ENCODE data around the gene CFAP43. TPM values are rescaled to one million over a fixed set of nuclear protein-coding genes. Genes with fewer than 3 reads are reported as not detected.

Gene CFAP43
- total and polyA plus RNA-seq, 2 donors (not counting 1 experiment from before 2014, with no cell fraction given) = 0.12 TPM; not detected in 1

DNA sequence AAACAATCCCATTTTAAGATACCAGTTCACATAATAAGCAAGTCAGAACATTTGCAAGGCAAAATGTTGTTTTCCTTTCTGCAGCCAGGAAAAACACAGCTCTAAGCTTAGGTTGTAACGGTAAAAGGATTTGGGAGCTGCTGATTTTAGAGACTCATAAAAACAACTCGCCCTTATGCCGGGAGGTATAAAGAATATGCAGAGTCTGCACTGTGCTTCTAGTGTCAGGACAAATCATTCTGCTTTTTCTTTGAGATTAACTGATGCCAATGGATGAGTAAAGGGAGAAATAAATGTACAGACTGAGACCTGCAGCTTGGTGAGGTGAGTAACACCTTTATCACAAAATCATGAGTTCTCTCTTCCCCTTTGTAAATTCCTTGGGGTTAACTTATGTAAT, 112.2 kb downstream of the CFAP43 start:
- Histone ChIP-seq H3K4me2 (replicated peaks; ENCODE audit: low read depth, low read length, poor library complexity, severe bottlenecking) (no peak overlapping the region), H3K36me3 (replicated peaks in 1 of 2; ENCODE audit: control extremely low read depth in 1 of 2, control insufficient read depth in 1 of 2, extremely low read depth in 1 of 2, insufficient read depth in 2 of 2, low read length in 1 of 2) (no peaks in the 10 kb centered on the region), H3K79me2 (ENCODE audit: control insufficient read depth, insufficient read depth, low read length) (peaks cover 3% of the 10 kb centered on the region), H2AFZ (ENCODE audit: insufficient read depth, low read depth, low read length, poor library complexity, severe bottlenecking) (no peak overlapping the region), H3K4me3 (ENCODE audit: control extremely low read depth in 1 of 5, extremely low read depth in 1 of 5, insufficient read depth in 1 of 5, low read depth in 2 of 5, low read length in 4 of 5) (no peak overlapping the region), H3K4me1 (ENCODE audit: control insufficient read depth in 2 of 2, insufficient read depth in 2 of 2, low read length in 2 of 2) (peaks cover 10 to 13% of the 10 kb centered on the region in 2 donors), H3K9ac (ENCODE audit: low read length) (no peak overlapping the region), H3K9me3 (ENCODE audit: control extremely low read depth in 1 of 3, control insufficient read depth in 2 of 3, insufficient read depth in 1 of 3, low read length in 2 of 3) (no peaks in the 10 kb centered on the region), H3K27ac (ENCODE audit: low read length in 2 of 2) (peak overlapping the region in 1 of 2 donors; percentile 99), H4K20me1 (ENCODE audit: control insufficient read depth, insufficient read depth, low read length, poor library complexity, severe bottlenecking) (no peaks in the 10 kb centered on the region), H3K27me3 (replicated peaks in 1 of 4; ENCODE audit: control extremely low read depth in 1 of 4, control insufficient read depth in 3 of 4, insufficient read depth in 4 of 4, low read length in 3 of 4) (no peaks in the 10 kb centered on the region)
- ATAC-seq (ENCODE audit: low read depth) (no peak), DNase-seq (peak; percentile 20)
- H3K27ac Mint-ChIP-seq = peak overlapping the region; percentile 13
- H3K4me1 Mint-ChIP-seq = peaks cover 19% of the 10 kb centered on the region
- CTCF ChIA-PET = interaction anchor here (3.4 kb wide), 1 partner anchor 152 kb away, joined by 14 read pairs; no protein-coding TSS in a partner anchor
- intact Hi-C loops (cut with micrococcal nuclease) = loop anchor here (5.0 kb wide), 4 partner anchors 217 to 1203 kb away; partner anchors contain the start of genes ATP5MK, CNNM2, ITPRIP and PDCD11
- no peaks in the 10 kb centered on the region for H3K9me3 Mint-ChIP-seq (ENCODE audit: insufficient read depth)
- H3K27me3 Mint-ChIP-seq = no peaks in the 10 kb centered on the region
- WGBS (ENCODE audit: insufficient coverage) = 100% methylated on average over 3 of the region's 3 CpGs
- POLR2A ChIA-PET = no interaction called here
- peak overlapping the region; percentile 14 for H3K4me3 Mint-ChIP-seq
- TF ChIP-seq, protein P1, sequence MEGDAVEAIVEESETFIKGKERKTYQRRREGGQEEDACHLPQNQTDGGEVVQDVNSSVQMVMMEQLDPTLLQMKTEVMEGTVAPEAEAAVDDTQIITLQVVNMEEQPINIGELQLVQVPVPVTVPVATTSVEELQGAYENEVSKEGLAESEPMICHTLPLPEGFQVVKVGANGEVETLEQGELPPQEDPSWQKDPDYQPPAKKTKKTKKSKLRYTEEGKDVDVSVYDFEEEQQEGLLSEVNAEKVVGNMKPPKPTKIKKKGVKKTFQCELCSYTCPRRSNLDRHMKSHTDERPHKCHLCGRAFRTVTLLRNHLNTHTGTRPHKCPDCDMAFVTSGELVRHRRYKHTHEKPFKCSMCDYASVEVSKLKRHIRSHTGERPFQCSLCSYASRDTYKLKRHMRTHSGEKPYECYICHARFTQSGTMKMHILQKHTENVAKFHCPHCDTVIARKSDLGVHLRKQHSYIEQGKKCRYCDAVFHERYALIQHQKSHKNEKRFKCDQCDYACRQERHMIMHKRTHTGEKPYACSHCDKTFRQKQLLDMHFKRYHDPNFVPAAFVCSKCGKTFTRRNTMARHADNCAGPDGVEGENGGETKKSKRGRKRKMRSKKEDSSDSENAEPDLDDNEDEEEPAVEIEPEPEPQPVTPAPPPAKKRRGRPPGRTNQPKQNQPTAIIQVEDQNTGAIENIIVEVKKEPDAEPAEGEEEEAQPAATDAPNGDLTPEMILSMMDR (IDR thresholded peaks at IDR 0.05) = no peak
- TF ChIP-seq EZH2 (IDR thresholded peaks at IDR 0.05; ENCODE audit: borderline replicate concordance, insufficient read depth, low read depth, low read length, poor library complexity, severe bottlenecking) = no peak

DNA sequence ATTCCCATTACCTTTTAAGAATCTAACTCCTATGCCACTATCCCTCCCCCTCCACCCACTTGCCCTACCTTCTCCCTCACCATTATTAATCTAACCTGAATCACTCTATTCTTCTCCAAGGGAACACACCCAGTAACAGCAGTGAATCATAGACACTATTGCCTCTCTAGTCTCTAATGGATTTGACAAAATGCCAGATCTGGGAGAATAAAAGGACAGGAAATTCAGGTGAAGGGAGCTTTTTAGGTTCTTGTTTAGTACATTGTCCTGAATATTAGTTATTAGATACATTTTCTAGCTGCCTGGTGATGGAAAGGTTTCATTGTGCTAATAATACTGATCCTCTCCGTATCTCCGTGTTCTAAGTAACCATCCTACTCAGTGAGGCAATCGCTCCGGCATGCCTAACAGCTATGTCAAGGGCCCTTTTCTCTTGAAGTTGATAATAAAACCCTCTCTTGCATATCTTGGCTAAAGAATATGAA, 114.3 kb downstream of the CFAP43 start:
- intact Hi-C loops (cut with micrococcal nuclease) = no loop called here

More for the DNA sequence above, 114.3 kb downstream of the CFAP43 start:
- H3K4me3 ChIP-seq (ENCODE audit: control extremely low read depth in 1 of 5, extremely low read depth in 1 of 5, insufficient read depth in 1 of 5, low read depth in 2 of 5, low read length in 4 of 5) = no peak overlapping the region
- TF ChIP-seq EZH2 (IDR thresholded peaks at IDR 0.05; ENCODE audit: borderline replicate concordance, insufficient read depth, low read depth, low read length, poor library complexity, severe bottlenecking) = no peak
- TF ChIP-seq, protein P1 (IDR thresholded peaks at IDR 0.05) = no peak
- ChIA-PET POLR2A (no interaction called here), CTCF (no interaction called here)
- no CpG with 5 or more reads among the region's 4 CpGs for WGBS (ENCODE audit: insufficient coverage)
- Mint-ChIP-seq H3K27ac (no peak overlapping the region), H3K4me3 (no peak overlapping the region), H3K9me3 (ENCODE audit: insufficient read depth) (no peaks in the 10 kb centered on the region), H3K27me3 (no peaks in the 10 kb centered on the region), H3K4me1 (peaks cover 16% of the 10 kb centered on the region)
- H3K27me3 ChIP-seq (replicated peaks in 1 of 4; ENCODE audit: control extremely low read depth in 1 of 4, control insufficient read depth in 3 of 4, insufficient read depth in 4 of 4, low read length in 3 of 4) = no peaks in the 10 kb centered on the region
- no peaks in the 10 kb centered on the region for H3K9me3 ChIP-seq (ENCODE audit: control extremely low read depth in 1 of 3, control insufficient read depth in 2 of 3, insufficient read depth in 1 of 3, low read length in 2 of 3)
- ATAC-seq (ENCODE audit: low read depth) (no peak), DNase-seq (no peak)
- peak overlapping the region; percentile 3 for H2AFZ ChIP-seq (ENCODE audit: insufficient read depth, low read depth, low read length, poor library complexity, severe bottlenecking)
- no peak overlapping the region for H3K27ac ChIP-seq (ENCODE audit: low read length in 2 of 2)
- H4K20me1 ChIP-seq (ENCODE audit: control insufficient read depth, insufficient read depth, low read length, poor library complexity, severe bottlenecking) = no peaks in the 10 kb centered on the region
- H3K36me3 ChIP-seq (replicated peaks in 1 of 2; ENCODE audit: control extremely low read depth in 1 of 2, control insufficient read depth in 1 of 2, extremely low read depth in 1 of 2, insufficient read depth in 2 of 2, low read length in 1 of 2) = no peaks in the 10 kb centered on the region
- peaks cover 10 to 13% of the 10 kb centered on the region in 2 donors for H3K4me1 ChIP-seq (ENCODE audit: control insufficient read depth in 2 of 2, insufficient read depth in 2 of 2, low read length in 2 of 2)
- no peak overlapping the region for H3K9ac ChIP-seq (ENCODE audit: low read length)
- H3K79me2 ChIP-seq (ENCODE audit: control insufficient read depth, insufficient read depth, low read length) = peaks cover 3% of the 10 kb centered on the region
- H3K4me2 ChIP-seq (replicated peaks; ENCODE audit: low read depth, low read length, poor library complexity, severe bottlenecking) = no peak overlapping the region
